ENCODE data around the gene LTBP2.
"Not testable (repeated sequence)": the region's sequence is repeated elsewhere in the genome, so short reads cannot be mapped to it uniquely, and the experiment has no call there.

DNA sequence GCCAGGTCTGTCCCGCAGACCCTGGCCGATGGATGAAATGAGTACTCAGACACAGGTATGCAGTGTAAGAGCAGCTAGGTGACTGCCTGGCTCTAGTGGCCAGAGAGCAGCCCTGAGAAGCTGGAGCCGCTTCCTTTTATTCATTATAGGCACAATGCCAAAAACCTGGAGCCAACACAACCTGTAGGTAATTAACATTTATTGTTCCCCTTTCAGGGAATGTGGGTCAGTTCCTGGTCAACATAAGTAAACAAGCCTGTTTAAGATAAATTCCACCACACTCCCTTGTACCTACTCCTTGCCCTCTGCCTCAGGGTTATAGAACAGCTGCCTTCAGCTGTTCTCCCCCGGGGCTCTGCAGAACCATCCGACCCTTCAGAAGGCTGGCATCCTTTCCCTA is 157.6 kb downstream of the LTBP2 start:
- TF ChIP-seq CTCF (IDR thresholded peaks at IDR 0.05 in 4 of 5, conservative IDR thresholded peaks at IDR 0.05 in 1 of 5); POLR2A (IDR thresholded peaks at IDR 0.05): not testable (repeated sequence)
